Stimulated activated CD4-positive, alpha-beta T cell treated with anti-CD3 and anti-CD28 coated beads, Interleukin-15, amount 100 ng/mL, for 24 hours (primary cell): Measurements from ENCODE around the gene CLTRN.
A peak's percentile ranks its signal among the peaks of the same experiment; 100 is the strongest.
"Not testable (repeated sequence)": the region's sequence is repeated elsewhere in the genome, so short reads cannot be mapped to it uniquely, and the experiment has no call there.

Experiments used
- DNase-seq: peaks from one replicate; pipeline ENCODE4 v3.0.0-alpha.2; 2020

CLTRN gene

DNA sequence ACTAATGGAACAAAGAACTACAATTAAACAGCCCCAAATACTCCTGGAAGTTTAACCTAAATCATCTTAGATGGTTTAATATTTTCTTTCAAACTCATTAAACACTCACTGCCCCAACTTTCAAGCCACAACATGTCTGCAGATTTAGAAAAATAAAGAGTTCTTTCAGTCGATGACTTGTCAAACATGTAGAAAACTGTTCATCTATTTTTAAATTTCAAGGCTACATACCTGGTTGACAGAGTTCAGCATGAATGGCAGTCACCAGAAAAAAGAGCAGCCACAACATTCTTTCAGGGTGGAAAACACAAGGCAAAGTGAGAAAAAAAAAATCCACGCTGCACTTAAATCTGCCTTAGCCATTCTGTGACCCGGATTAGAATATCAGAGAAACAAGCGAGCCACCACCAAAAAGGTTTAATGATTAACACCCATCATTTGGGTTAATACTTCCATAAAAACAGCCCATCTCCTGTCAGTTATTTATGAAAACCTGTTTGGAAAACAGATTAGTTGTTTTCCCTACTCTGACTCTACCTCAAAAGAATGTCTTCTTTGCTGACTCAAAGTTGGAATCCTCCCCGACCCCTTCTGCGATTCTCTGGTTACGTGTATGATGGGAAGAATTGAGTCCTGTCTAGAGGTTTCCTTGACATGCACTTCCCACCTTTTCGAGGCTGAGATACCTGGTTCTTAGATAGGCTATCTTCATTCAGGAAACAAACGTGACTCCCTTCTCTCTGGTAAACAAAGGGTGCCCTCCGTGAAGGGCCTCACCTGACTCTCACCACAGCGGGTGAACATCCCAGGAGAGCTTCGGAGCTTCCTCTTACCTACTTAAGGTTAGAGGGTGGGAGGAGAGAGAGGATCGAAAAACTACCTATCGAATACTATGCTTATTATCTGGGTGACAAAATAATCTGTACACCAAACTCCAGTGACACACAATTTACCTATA, at the start of gene CLTRN:
TSS of gene CLTRN (minus strand) at position 319 of the 958 bp plus-strand sequence. CDS start at position 289, 30 bp downstream.
- no peak for DNase-seq

DNA sequence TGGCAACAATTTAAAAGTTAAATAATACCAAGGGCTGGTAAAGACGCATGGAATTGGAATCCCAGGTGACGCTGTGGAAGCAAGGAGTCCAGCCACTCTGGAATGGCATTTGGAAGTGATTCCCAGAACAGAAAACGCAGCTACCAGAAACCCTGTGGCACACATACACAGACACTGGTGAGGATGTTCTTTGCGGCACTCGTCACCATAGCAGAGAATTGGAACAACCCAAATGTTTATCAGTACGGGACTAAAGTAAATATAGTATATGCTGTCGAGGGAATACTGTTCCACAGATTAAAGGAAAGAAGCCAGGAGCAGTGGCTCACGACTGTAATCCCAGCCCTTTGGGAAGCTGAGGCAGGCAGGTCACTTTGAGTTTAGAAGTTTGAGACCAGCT, 39.7 kb upstream of the CLTRN start:
- not testable (repeated sequence) for DNase-seq

GRCh38 chrX:15703809-15704208, 39.2 kb upstream of the CLTRN start:
- not testable (repeated sequence) for DNase-seq

DNA sequence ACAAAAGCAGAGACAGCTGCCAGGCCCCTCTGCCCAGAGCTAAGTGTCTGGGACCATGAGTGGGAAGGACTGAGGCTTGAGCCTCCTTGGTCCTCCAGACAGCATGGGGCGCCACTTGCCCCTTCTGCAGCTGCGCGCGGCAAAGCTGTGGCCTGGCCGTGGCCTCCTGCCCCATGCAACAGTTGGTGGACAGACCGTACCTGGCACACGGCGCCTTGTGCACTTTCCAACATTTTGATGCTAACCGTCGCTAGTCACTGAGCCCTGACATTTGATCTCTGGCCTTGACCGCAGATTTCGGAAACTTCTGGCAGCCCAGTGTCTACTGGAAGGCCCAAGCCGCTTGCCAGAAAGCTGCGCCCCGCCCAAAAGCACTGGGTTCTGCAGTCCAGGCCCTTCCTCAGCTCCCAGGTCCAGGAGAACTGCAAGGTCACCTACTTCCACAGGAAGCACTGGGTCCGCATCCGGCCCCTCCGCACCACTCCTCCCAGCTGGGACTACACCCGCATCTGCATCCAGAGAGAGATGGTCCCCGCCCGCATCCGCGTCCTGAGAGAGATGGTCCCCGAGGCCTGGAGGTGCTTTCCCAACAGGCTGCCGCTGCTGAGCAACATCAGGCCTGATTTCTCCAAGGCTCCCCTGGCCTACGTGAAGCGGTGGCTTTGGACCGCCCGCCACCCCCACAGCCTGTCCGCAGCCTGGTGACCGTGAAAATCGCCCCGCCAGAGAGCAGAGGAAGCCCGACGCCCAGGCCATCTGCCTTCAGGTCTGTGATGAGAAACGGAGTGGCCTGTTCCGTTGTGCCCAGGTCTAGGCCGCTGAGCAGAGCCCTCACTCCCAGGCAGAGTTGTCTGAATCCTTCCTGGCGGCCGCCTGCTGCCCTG, 38.1 kb upstream of the CLTRN start:
- no peak for DNase-seq

DNA sequence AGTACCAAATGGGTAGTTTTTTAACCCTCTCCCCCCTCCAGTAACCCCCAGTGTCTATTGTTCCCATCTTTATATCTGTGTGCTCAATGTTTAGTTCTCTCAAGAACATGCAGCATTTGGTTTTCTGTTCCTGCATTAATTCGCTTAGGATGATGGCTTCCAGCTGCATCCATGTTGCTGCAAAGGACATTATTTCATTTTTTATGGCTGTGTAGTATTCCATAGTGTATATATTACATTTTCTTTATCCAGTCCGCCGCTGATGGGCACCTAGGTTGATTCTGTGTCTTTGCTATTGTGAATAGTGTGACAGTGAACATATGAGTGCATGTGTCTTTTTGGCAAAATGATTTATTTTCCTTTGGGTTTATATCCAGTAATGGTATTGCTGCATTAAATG, 31.9 kb upstream of the CLTRN start:
- no peak for DNase-seq

DNA sequence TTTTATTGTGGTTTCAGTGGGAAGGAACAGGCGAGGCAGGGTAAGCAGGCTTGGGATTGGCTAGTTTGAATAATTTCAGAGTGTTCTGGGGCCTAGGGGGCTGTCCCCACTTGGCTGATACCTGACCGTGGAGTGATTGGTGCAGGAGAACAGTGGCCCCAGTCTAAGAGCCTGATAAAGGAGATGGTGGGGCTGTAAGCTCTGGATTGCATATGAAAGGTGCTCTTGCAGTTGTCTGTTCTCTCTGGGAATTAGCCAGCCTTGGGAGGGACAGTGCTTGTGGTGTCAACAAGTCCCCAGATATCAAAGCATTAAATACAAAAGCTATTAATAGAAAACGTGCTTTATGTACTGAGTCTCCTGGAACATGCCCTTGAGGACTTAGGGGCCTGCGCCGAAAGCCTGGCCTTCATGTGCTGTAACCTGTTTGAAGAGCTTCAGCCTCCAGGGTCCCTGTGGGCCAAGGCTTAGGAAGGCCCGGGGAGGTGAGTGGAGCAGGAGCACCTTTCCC, 30.4 kb upstream of the CLTRN start:
- no peak for DNase-seq

GRCh38 chrX:15686818-15687685, 22.4 kb upstream of the CLTRN start:
- peak; percentile 54 for DNase-seq

DNA sequence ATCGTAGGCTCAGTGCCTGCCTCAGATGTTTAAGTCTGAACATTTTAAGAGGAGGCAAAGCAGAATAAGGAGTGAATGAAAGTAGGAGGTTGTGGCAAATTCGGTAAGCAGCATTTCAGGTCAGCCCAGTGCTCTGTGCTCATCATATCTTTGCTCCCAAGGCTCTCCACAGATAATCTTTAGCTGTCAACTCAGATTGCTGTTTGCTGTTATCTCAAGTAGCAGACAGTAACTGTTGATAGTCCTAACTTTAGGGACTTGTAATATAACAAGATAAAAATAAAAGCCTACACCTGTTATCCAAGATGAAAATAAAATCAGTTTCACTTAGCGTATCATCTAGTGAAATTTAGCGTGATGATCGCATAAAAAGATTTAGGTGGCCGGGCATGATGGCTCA, 18.6 kb upstream of the CLTRN start:
- no peak for DNase-seq

GRCh38 chrX:15681433-15681832, 16.8 kb upstream of the CLTRN start:
- DNase-seq, result no peak

GRCh38 chrX:15680401-15680800, 15.8 kb upstream of the CLTRN start:
- no peak for DNase-seq

DNA sequence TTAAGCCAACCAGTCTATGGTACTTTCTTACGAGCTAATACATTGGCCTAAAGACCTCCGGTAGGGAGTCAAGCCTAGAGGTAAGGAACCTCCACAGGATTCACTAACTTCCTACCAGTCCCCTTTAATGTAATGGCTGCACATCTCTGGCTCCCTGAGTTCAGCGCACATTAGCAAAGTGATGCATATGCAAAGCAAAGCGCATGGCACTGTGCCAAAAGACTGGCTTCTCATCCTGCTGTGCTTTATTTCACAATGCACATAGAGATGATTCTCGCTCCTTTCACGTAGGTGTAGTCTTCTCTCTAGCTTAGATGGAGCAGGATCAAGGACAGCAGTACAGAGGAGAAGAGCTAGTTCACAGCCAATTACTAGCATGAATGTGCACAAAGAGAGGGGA, 14.6 kb upstream of the CLTRN start:
- DNase-seq, result no peak

- DNase-seq, result no peak
Observed at GRCh38 chrX:15678339-15678738, 13.7 kb upstream of the CLTRN start.

DNA sequence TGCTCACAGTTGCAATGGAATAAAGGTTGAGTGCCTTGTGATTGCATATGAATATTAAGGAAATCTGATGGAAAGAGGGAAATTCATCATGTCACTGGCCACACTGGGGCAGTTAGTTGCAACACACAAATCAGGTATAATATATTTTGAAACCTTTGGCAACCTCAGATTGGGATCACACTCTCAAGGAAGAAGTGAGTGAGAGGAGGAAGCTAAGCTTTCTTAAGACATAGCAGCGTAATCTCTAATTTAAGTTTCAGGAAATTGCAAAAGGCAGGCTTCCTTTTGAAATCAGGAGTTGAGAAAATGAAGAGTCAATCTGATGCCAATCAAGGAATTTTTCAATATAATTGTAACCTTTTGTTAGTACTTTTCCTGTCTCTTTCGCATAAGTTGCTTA, 12.3 kb upstream of the CLTRN start:
- DNase-seq, result no peak

- peak; percentile 88 for DNase-seq
Observed at GRCh38 chrX:15675490-15675921, 10.9 kb upstream of the CLTRN start.

DNA sequence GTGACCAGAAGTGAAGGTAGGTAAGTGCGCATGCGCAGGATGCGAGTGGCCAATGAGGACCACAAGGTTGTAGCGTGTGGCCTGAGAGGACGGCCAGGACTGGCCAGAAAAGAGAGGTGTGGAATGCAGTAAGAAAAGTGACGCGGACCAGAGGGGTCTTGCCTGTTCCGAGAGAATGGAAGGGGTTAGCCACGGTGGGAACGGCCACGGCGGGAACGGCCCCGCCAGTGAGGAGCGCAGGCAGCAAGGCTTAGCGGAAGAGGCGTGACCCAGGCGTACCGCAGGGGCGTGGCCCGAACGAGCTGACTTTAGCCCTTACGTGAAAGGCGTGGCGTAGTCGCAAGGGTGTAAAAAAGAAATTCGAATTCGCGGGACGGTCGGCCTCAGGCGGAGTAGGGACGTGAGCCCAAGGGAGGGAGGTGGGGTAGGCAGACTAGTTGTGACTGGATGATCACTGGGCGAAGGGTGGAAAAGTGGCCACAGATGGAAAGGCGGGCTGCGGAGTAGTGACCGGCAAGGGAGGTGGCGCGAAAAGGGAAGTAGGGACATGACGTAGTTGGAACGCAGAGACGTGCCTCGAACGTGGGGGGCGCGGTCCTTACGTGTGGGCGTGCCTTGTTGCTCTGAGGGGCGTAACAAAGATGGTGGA, 10.4 kb upstream of the CLTRN start:
- DNase-seq, result peak; percentile 90

DNA sequence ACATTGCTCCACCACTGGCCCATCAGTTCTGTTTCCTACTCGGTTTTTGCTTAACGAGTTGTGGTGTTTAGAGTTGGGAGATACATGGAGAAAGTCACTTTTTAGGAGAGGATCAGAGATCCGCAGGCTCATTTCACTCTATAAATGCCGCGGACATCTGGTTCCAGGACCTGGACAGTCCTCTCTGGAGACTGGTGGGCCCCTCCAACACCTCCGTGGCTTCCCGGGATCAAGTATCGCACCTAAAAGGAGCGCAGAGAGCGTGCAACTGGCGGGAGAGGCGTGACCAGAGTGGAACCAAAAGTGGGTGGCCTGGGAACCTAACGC, 9.9 kb upstream of the CLTRN start:
- DNase-seq, result no peak

GRCh38 chrX:15673970-15674369, 9.4 kb upstream of the CLTRN start:
- DNase-seq, result no peak

- DNase-seq, result no peak
Observed at GRCh38 chrX:15672881-15673280, 8.3 kb upstream of the CLTRN start.

GRCh38 chrX:15663439-15663838, 1.2 kb downstream of the CLTRN start:
- no peak for DNase-seq

- not testable (repeated sequence) for DNase-seq
Observed at GRCh38 chrX:15654804-15655203, 9.8 kb downstream of the CLTRN start.

DNA sequence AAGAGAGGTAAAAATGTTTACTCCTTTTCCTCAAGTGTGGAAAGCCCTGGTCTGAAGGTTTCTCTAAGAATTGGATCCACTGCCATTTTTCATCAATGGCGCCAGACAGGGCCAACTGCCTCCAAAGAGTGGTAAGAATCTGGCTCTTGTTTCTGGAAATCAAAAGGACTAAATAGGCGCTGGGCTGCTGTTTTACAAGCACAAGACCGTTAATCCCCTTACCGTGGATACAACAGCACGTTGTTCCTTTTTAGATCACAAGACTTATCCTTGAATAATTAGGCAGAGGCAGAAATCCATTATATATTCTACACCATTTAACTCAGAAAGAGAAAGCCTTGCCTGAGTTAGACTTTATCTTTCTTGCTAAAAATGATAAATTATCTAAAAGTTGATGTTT, 10.6 kb downstream of the CLTRN start:
- DNase-seq, result no peak

DNA sequence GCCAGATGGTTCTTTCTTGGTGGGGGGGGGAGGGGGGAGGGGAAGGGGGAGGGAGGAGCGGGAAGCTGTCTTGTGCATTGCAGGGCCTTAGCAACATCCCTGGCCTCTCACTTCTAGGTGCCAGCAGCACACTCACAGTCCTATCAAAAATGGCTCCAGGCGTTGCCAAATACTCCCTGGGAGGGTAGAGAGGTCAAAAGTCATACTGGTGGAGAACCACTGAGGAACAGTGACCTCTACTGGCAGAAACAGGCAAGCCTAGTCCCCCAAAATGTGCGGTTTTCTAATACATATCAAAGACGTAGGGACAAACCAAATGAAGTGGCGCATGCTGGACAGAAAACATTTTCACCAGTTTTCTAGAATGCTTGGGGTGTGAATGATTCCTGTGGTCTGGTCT, 17.1 kb downstream of the CLTRN start:
- not testable (repeated sequence) for DNase-seq
